Transverse colon (tissue), 4 donors: ENCODE measurements around the gene CBY1. TPM values are rescaled to one million over a fixed set of nuclear protein-coding genes. Genes with fewer than 3 reads are reported as not detected.
"Not testable (repeated sequence)": the region's sequence is repeated elsewhere in the genome, so short reads cannot be mapped to it uniquely, and the experiment has no call there.

ENCODE experiments used
- DNase-seq: peaks from one replicate; pipeline ENCODE4 v3.0.0-alpha.2; 2019
- H3K27ac ChIP-seq, 4 donors: fragments of 200-600 bp; sonication (generic); 2 replicates each; pipeline ENCODE4 v1.5.1; 2016 to 2018; ENCODE audit warnings: inconsistent platforms in 4 of 4
- H3K27me3 ChIP-seq: fragments of 200-600 bp; sonication (generic); 2 replicates; pipeline ENCODE4 v1.5.1; 2017; ENCODE audit warnings: inconsistent platforms
- H3K36me3 ChIP-seq, 4 donors: fragments of 200-600 bp; sonication (generic); 2 replicates each; pipeline ENCODE4 v1.5.1; 2017 to 2019; ENCODE audit warnings: inconsistent platforms in 4 of 4
- H3K4me1 ChIP-seq, 4 donors: fragments of 200-600 bp; sonication (generic); 2 replicates each; pipeline ENCODE4 v1.5.1; 2017 to 2020; ENCODE audit warnings: inconsistent platforms in 4 of 4
- H3K4me3 ChIP-seq, 4 donors: fragments of 200-600 bp; sonication (generic); 1 replicate in 1 of 4; 2 replicates in 3 of 4; pipeline versions ENCODE4 v1.5.1 to v1.6.1; 2017 to 2019; ENCODE audit warnings: inconsistent platforms in 4 of 4
- H3K9me3 ChIP-seq, 2 donors: fragments of 200-600 bp; sonication (generic); 2 replicates each; pipeline ENCODE4 v1.5.1; 2017 to 2019; ENCODE audit warnings: inconsistent platforms in 2 of 2
- EP300 ChIP-seq: sonication (generic); formaldehyde crosslinking; IDR thresholded peaks from one replicate; pipeline ENCODE4 v1.6.1; 2017; ENCODE audit warnings: antibody characterized with exemption, low read depth
- POLR2A ChIP-seq: fragments of 450-650 bp; IDR thresholded peaks from one replicate; pipeline ENCODE4 v1.6.1; 2016; ENCODE audit warnings: antibody characterized with exemption, mild to moderate bottlenecking, moderate library complexity
- POLR2AphosphoS5 ChIP-seq, 3 donors: sonication (generic); formaldehyde crosslinking; IDR thresholded peaks; one replicate each; pipeline ENCODE4 v1.6.1; 2016; ENCODE audit warnings: antibody characterized with exemption in 3 of 3
- WGBS, 2 donors: methylation state at CpG; one replicate each; pipeline ENCODE4 v1.1.5; 2018; ENCODE audit warnings: low coverage in 1 of 2; 5-methylcytosine and 5-hydroxymethylcytosine counted together
- in situ Hi-C, 4 donors: fragments of 200-750 bp; cut with MboI; loops; one replicate each; pipeline versions ENCODE4 v1.15.0 to v1.15.1; 2017; ENCODE audit warnings: low sequenced_read_pairs in 3 of 4, low pct_ligation_motif_present in 1 of 4, low pct_unique_long_range_greater_than_20kb in 1 of 4
- intact Hi-C: fragments of 100-400 bp; cut with DNase I; formaldehyde crosslinking; loops from one replicate; pipeline ENCODE4 v1.15.1; 2023; ENCODE audit warnings: low total_unique reads
- total RNA-seq, 4 donors: library from RNA; depleted of rRNA; stranded (reverse); fragments of >200 nt; gene quantifications; one replicate each; pipeline ENCODE4 v1.1.0, GENCODE V29; 2016
- TF ChIP-seq, protein P1 (sequence below), 5 experiments: fragments of 200-600 bp in 3 of 5; fragments of 450-650 bp in 2 of 5; sonication (generic) in 3 of 5; IDR thresholded peaks; 1 replicate in 2 of 5; 2 replicates in 3 of 5; pipeline ENCODE4 v1.5.1; 2016 to 2017; ENCODE audit warnings: antibody characterized with exemption in 5 of 5, inconsistent platforms in 3 of 5, mild to moderate bottlenecking in 2 of 5, moderate library complexity in 1 of 5

The CBY1 gene
- total RNA-seq, 4 donors from 2014 or later: 15.0 to 19.8 (median 18.9) TPM

DNA sequence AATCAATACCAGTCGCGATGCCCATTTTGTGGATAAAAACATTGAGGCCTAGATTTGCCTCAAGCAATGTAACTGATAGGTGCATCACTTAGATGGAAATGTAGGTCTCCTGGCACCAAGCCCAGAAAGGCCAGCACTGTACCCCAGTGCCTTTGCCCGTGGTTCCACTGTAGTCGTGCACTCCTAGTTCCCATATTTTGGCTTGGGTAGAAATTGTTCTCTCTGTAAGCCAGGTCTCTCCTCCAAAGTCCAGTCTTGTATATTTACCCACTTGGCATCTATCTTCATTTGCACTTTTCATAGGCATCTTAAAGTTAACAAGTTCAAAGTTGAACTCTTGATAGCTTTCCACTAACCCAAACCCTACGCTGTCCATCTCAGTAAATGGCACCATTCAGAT lies 44.9 kb upstream of the CBY1 start:
- Histone ChIP-seq H3K9me3 (no peaks in the 10 kb centered on the region), H3K4me3 (no peak overlapping the region), H3K27me3 (no peaks in the 10 kb centered on the region), H3K36me3 (no peaks in the 10 kb centered on the region), H3K4me1 (peaks cover 0 to 3% (median 0%) of the 10 kb centered on the region in 4 donors), H3K27ac (no peak overlapping the region)
- DNase-seq: no peak
- intact Hi-C loops (no loop called here), in situ Hi-C loops (no loop called here)
- TF ChIP-seq, protein P1, sequence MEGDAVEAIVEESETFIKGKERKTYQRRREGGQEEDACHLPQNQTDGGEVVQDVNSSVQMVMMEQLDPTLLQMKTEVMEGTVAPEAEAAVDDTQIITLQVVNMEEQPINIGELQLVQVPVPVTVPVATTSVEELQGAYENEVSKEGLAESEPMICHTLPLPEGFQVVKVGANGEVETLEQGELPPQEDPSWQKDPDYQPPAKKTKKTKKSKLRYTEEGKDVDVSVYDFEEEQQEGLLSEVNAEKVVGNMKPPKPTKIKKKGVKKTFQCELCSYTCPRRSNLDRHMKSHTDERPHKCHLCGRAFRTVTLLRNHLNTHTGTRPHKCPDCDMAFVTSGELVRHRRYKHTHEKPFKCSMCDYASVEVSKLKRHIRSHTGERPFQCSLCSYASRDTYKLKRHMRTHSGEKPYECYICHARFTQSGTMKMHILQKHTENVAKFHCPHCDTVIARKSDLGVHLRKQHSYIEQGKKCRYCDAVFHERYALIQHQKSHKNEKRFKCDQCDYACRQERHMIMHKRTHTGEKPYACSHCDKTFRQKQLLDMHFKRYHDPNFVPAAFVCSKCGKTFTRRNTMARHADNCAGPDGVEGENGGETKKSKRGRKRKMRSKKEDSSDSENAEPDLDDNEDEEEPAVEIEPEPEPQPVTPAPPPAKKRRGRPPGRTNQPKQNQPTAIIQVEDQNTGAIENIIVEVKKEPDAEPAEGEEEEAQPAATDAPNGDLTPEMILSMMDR (IDR thresholded peaks at IDR 0.05): no peak
- TF ChIP-seq POLR2AphosphoS5 (IDR thresholded peaks at IDR 0.05) (no peak), POLR2A (no peak), EP300 (no peak)
- WGBS, 2 donors: 92 to 95% methylated on average over 4 to 5 of the region's 5 CpGs

DNA sequence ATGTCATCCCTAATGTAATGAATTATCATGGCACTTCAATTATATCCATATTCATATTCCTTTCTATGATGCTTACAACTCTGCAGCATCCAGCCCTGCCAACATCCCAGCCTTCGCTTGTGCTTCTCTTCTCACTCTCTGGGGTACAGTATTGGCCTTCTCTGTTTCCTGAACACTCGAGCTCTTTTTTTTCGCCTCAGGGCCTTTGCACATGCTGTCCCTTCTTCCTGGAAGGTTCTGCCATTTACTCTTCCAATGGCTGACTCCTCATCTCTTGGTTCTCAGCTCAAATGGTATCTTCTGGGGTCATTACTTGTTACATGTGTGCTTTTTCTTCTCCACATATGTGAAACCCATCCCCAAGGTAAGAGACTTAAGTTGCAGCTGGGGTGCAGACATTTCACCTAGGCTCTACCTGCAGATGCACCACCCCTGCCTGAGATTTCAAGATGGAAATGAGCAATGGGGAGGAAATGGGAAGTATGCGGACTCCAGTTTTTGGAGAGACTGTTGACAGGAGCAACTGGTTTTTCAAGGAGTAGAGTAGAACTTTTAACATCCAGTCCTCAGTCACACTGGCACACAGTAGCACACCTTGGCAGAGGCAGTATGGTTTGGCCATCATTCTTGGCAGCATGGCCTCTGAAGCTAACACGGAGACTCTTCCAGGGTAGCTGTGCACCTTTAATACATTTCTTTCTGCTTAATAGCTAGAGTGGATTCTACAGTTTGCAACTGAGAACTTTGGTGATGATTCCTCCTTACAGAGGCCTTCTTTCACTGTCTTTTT lies 44.0 kb upstream of the CBY1 start:
- Histone ChIP-seq H3K36me3 (no peaks in the 10 kb centered on the region), H3K9me3 (no peaks in the 10 kb centered on the region), H3K4me1 (peaks cover 0 to 3% (median 0%) of the 10 kb centered on the region in 4 donors), H3K27me3 (no peaks in the 10 kb centered on the region), H3K27ac (no peak overlapping the region), H3K4me3 (no peak overlapping the region)
- intact Hi-C loops (no loop called here), in situ Hi-C loops (no loop called here)
- DNase-seq: no peak
- 83 to 97% methylated on average over 3 to 5 of the region's 5 CpGs for WGBS, 2 donors
- TF ChIP-seq POLR2AphosphoS5 (IDR thresholded peaks at IDR 0.05): no peak
- TF ChIP-seq, protein P1 (IDR thresholded peaks at IDR 0.05): no peak
- TF ChIP-seq POLR2A: no peak
- TF ChIP-seq EP300: no peak

DNA sequence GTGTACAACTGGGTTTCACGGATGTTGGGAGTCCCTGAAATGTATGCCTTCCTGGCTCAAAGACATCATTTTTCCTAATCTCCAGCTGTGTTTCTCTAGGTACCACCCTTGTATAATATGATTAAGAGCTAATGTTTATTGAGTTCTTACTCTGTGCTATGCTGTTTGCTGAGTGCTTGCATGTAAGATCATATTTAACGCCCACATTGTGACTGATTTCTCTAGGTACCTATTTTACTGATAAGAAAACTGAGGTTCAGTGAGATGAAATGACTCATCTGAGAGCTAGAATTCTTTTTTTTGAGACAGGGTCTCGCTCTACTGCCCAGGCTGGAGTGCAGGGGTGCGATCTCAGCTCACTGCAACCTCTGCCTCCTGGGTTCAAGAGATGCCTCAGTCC lies 42.9 kb upstream of the CBY1 start:
- no peaks in the 10 kb centered on the region for H3K27me3 ChIP-seq
- no peaks in the 10 kb centered on the region for H3K9me3 ChIP-seq
- no peak overlapping the region for H3K4me3 ChIP-seq
- no peak for DNase-seq
- WGBS, 2 donors: 68 to 87% methylated on average over 3 to 4 of the region's 4 CpGs
- TF ChIP-seq POLR2A (no peak), POLR2AphosphoS5 (IDR thresholded peaks at IDR 0.05) (no peak), EP300 (no peak)
- TF ChIP-seq, protein P1 (IDR thresholded peaks at IDR 0.05): no peak
- in situ Hi-C loops: no loop called here
- intact Hi-C loops: no loop called here
- no peaks in the 10 kb centered on the region for H3K36me3 ChIP-seq
- peaks cover 0 to 3% (median 0%) of the 10 kb centered on the region in 4 donors for H3K4me1 ChIP-seq
- no peak overlapping the region for H3K27ac ChIP-seq

DNA sequence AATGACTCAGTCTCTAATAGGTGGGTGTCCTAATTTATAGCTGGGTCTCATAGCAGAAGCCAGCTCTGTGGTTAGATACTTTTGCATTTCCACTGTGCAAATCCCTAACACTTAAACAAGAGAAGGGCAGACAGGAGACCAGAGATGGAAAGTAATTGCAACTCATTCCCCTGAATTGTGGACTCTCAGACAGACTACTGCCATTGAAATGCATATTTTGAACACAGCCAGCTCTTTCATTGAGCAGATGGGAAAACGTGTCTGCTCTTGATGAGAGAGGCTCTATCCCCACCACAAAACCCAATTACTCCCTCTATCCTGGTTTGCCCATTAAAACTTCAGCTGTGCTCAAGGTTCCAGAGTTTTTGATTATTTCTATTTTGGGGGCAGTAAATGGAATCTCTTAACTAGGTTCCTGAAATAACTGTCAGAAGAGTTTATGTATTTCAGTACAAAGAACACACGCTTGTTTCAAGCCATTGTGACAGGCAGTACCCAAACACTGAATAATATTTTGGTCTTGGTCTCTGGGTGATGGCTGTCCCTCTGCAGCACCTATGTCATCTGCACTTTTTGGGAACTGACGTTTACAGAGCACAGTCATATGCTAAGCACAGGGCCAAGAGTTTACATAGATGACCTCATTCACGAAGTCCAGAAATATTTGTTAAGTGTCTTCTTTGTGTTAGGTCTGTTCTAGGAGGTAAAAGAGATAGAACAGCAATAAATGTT lies 41.9 kb upstream of the CBY1 start:
- no peak for DNase-seq
- 48 to 63% methylated on average over 3 to 4 of the region's 4 CpGs for WGBS, 2 donors
- Histone ChIP-seq H3K36me3 (no peaks in the 10 kb centered on the region), H3K9me3 (no peaks in the 10 kb centered on the region), H3K4me1 (peaks cover 0 to 3% (median 0%) of the 10 kb centered on the region in 4 donors), H3K4me3 (no peak overlapping the region), H3K27me3 (no peaks in the 10 kb centered on the region), H3K27ac (peak overlapping the region in 1 of 4 donors; percentile 24)
- intact Hi-C loops: no loop called here
- TF ChIP-seq POLR2AphosphoS5 (IDR thresholded peaks at IDR 0.05) (no peak), POLR2A (no peak), EP300 (no peak)
- TF ChIP-seq, protein P1 (IDR thresholded peaks at IDR 0.05): no peak
- in situ Hi-C loops: no loop called here

DNA sequence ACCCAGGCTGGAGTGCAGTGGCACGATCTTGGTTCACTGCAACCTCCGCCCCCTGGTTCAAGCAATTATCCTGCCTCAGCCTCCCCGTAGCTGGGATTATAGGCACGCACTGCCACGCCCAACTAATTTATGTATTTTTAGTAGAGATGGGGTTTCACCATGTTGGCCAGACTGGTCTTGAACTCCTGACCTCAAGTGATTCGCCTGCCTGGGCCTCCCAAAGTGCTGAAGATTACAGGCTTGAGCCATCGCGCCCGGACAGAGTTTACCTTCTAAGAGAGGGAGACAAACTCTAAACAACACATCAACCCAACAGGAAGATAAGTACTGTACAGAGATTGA lies 41.4 kb upstream of the CBY1 start:
- H3K27ac ChIP-seq, in situ Hi-C loops, H3K9me3 ChIP-seq, DNase-seq, intact Hi-C loops, H3K4me1 ChIP-seq, H3K27me3 ChIP-seq, H3K36me3 ChIP-seq, H3K4me3 ChIP-seq: not testable (repeated sequence)
- 78% methylated on average over 9 of the region's 9 CpGs; no CpG with 5 or more reads in 1 of the 2 donors for WGBS, 2 donors
